GM19240 (cell line): ENCODE measurements around the gene DCLK2.

Experiments
- DNase-seq: peaks from one replicate; pipeline ENCODE4 v3.0.0; 2011; ENCODE audit warnings: low spot score; ENCODE audit not compliant: insufficient read length

The DCLK2 gene

GRCh38 chr4:150259861-150260567 lies 181.8 kb downstream of the DCLK2 start:
- DNase-seq: no peak

- DNase-seq: no peak
Measured at GRCh38 chr4:150261571-150261970, 183.3 kb downstream of the DCLK2 start.

GRCh38 chr4:150262611-150263010 lies 184.4 kb downstream of the DCLK2 start:
- DNase-seq: no peak

- DNase-seq: no peak
Measured at GRCh38 chr4:150264595-150265161, 186.4 kb downstream of the DCLK2 start.

GRCh38 chr4:150265806-150266205 lies 187.6 kb downstream of the DCLK2 start:
- DNase-seq: no peak

GRCh38 chr4:150268444-150268843 lies 190.2 kb downstream of the DCLK2 start:
- DNase-seq: no peak

GRCh38 chr4:150278206-150278605 lies 200.0 kb downstream of the DCLK2 start:
- DNase-seq: no peak

- DNase-seq: no peak
Measured at GRCh38 chr4:150280081-150280895, 202.0 kb downstream of the DCLK2 start.

GRCh38 chr4:150280975-150281374 lies 202.7 kb downstream of the DCLK2 start:
- no peak for DNase-seq

- DNase-seq: no peak
Measured at GRCh38 chr4:150283689-150284088, 205.4 kb downstream of the DCLK2 start.

- DNase-seq: no peak
Measured at GRCh38 chr4:150286656-150287055, 208.4 kb downstream of the DCLK2 start.

- no peak for DNase-seq
Measured at GRCh38 chr4:150289198-150289597, 211.0 kb downstream of the DCLK2 start.

GRCh38 chr4:150289881-150290280 lies 211.6 kb downstream of the DCLK2 start:
- no peak for DNase-seq

GRCh38 chr4:150297861-150298474 lies 219.7 kb downstream of the DCLK2 start:
- DNase-seq: no peak

GRCh38 chr4:150299816-150300215 lies 221.6 kb downstream of the DCLK2 start:
- no peak for DNase-seq

- DNase-seq: no peak
Measured at GRCh38 chr4:150302553-150302952, 224.3 kb downstream of the DCLK2 start.

GRCh38 chr4:150305995-150306394 lies 227.8 kb downstream of the DCLK2 start:
- no peak for DNase-seq

GRCh38 chr4:150306719-150307118 lies 228.5 kb downstream of the DCLK2 start:
- DNase-seq: no peak
